HEK293T (cell line): Measurements from ENCODE around the gene BMPR1B.

Experiments
- CTCF ChIA-PET: fragments of 350-600 bp; formaldehyde crosslinking; extraction: SDS; loops from one replicate; lab custom pipeline; 2021; ENCODE audit warnings: antibody characterized with exemption, inconsistent platforms; lab: Yijun Ruan, JAX
- POLR2A ChIA-PET: fragments of 350-600 bp; formaldehyde crosslinking; extraction: SDS; loops from one replicate; lab custom pipeline; 2020; ENCODE audit warnings: antibody characterized with exemption, inconsistent platforms; lab: Yijun Ruan, JAX
- DNase-seq: peaks from one replicate; pipeline ENCODE4 v3.0.0; 2012; ENCODE audit warnings: mixed read lengths; ENCODE audit errors: extremely low spot score
- ARNT ChIP-seq: fragments of 450-650 bp; IDR thresholded peaks from 2 replicates; pipeline ENCODE4 v1.6.1; 2017; ENCODE audit warnings: mild to moderate bottlenecking
- BHLHE40 ChIP-seq: fragments of 450-650 bp; IDR thresholded peaks from 2 replicates; pipeline ENCODE4 v1.6.1; 2016; ENCODE audit warnings: mild to moderate bottlenecking, moderate library complexity, borderline replicate concordance
- CTBP1 ChIP-seq: fragments of 450-650 bp; IDR thresholded peaks from 2 replicates; pipeline ENCODE4 v1.6.1; 2016; ENCODE audit warnings: borderline replicate concordance
- ELF4 ChIP-seq: fragments of 450-650 bp; IDR thresholded peaks from 2 replicates; pipeline ENCODE4 v1.6.1; 2017; ENCODE audit warnings: antibody characterized with exemption
- FOXA1 ChIP-seq: fragments of 450-650 bp; IDR thresholded peaks from 2 replicates; pipeline ENCODE4 v1.6.1; 2016; ENCODE audit warnings: mild to moderate bottlenecking
- FOXK2 ChIP-seq: fragments of 450-650 bp; IDR thresholded peaks from 2 replicates; pipeline ENCODE4 v1.6.1; 2016; ENCODE audit warnings: mild to moderate bottlenecking
- FOXM1 ChIP-seq: fragments of 450-650 bp; IDR thresholded peaks from 2 replicates; pipeline ENCODE4 v1.6.1; 2017; ENCODE audit warnings: mild to moderate bottlenecking, borderline replicate concordance
- HDGF ChIP-seq: fragments of 450-650 bp; IDR thresholded peaks from 2 replicates; pipeline ENCODE4 v1.6.1; 2017; ENCODE audit warnings: antibody characterized with exemption, borderline replicate concordance
- L3MBTL2 ChIP-seq: fragments of 450-650 bp; conservative IDR thresholded peaks from 2 replicates; pipeline ENCODE4 v1.6.1; 2016; ENCODE audit warnings: mild to moderate bottlenecking
- LEF1 ChIP-seq: fragments of 450-650 bp; IDR thresholded peaks from 2 replicates; pipeline ENCODE4 v1.6.1; 2017; ENCODE audit warnings: mild to moderate bottlenecking, borderline replicate concordance
- NFRKB ChIP-seq: fragments of 450-650 bp; IDR thresholded peaks from 2 replicates; pipeline ENCODE4 v1.6.1; 2016; ENCODE audit warnings: mild to moderate bottlenecking, moderate library complexity
- SP1 ChIP-seq: fragments of 450-650 bp; IDR thresholded peaks from 2 replicates; pipeline ENCODE4 v1.6.1; 2017
- SUZ12 ChIP-seq: fragments of 450-650 bp; IDR thresholded peaks from 2 replicates; pipeline ENCODE4 v1.6.1; 2016; ENCODE audit warnings: mild to moderate bottlenecking
- TARDBP ChIP-seq: fragments of 450-650 bp; IDR thresholded peaks from 2 replicates; pipeline ENCODE4 v1.6.1; 2016
- ZNF384 ChIP-seq: fragments of 450-650 bp; IDR thresholded peaks from 2 replicates; pipeline ENCODE4 v1.6.1; 2016
- TF ChIP-seq, protein P1 (sequence below): fragments of 450-650 bp; IDR thresholded peaks from 2 replicates; pipeline ENCODE4 v1.6.1; 2016

Gene BMPR1B

GRCh38 chr4:95157596-95157995, 399.8 kb downstream of the BMPR1B start:
- no peak for DNase-seq
- CTCF ChIA-PET = no interaction called here
- POLR2A ChIA-PET = no interaction called here
- TF ChIP-seq L3MBTL2 = no peak
- TF ChIP-seq, protein P1, sequence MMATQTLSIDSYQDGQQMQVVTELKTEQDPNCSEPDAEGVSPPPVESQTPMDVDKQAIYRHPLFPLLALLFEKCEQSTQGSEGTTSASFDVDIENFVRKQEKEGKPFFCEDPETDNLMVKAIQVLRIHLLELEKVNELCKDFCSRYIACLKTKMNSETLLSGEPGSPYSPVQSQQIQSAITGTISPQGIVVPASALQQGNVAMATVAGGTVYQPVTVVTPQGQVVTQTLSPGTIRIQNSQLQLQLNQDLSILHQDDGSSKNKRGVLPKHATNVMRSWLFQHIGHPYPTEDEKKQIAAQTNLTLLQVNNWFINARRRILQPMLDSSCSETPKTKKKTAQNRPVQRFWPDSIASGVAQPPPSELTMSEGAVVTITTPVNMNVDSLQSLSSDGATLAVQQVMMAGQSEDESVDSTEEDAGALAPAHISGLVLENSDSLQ = no peak
- TF ChIP-seq TARDBP = no peak
- TF ChIP-seq HDGF = no peak
- no peak for TF ChIP-seq FOXA1
- TF ChIP-seq CTBP1 = no peak
- no peak for TF ChIP-seq SUZ12
- no peak for TF ChIP-seq FOXM1
- no peak for TF ChIP-seq ARNT
- TF ChIP-seq NFRKB = no peak
- no peak for TF ChIP-seq LEF1

DNA sequence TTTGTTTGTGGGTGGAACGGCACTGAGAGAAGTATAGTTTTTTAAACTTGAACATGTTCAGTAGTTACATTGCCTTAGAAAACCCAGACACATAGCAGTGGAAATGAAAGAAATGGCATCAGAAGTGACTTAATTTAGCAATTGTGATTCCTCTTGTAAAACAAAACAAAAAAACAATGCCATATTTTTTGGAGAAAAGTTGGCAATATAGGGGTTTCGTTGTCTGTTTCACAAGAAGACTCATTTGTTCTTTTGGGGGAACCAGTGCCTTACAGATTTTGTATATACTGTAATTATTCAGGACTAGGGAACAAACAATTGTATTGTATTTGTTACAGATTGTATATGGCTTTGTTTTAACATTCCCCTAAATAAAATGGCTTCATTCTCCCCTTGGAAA, 400.3 kb downstream of the BMPR1B start:
- ChIA-PET CTCF (no interaction called here), POLR2A (no interaction called here)
- no peak for DNase-seq
- TF ChIP-seq SUZ12 (no peak), BHLHE40 (no peak), ARNT (no peak), FOXM1 (no peak), TARDBP (no peak), FOXA1 (no peak), FOXK2 (no peak), LEF1 (no peak), HDGF (no peak), L3MBTL2 (no peak), ZNF384 (no peak), ELF4 (no peak), NFRKB (no peak), CTBP1 (no peak), SP1 (no peak)
- TF ChIP-seq, protein P1 = no peak

- DNase-seq = no peak
- POLR2A ChIA-PET = no interaction called here
- CTCF ChIA-PET = no interaction called here
- no peak for TF ChIP-seq LEF1
- no peak for TF ChIP-seq TARDBP
- TF ChIP-seq ZNF384 = no peak
- no peak for TF ChIP-seq ELF4
- no peak for TF ChIP-seq HDGF
- no peak for TF ChIP-seq NFRKB
- no peak for TF ChIP-seq FOXM1
- no peak for TF ChIP-seq SUZ12
- no peak for TF ChIP-seq L3MBTL2
- no peak for TF ChIP-seq BHLHE40
- no peak for TF ChIP-seq SP1
- TF ChIP-seq FOXK2 = no peak
- TF ChIP-seq, protein P1 = no peak
Observed at GRCh38 chr4:95158626-95159025, 400.9 kb downstream of the BMPR1B start.

DNA sequence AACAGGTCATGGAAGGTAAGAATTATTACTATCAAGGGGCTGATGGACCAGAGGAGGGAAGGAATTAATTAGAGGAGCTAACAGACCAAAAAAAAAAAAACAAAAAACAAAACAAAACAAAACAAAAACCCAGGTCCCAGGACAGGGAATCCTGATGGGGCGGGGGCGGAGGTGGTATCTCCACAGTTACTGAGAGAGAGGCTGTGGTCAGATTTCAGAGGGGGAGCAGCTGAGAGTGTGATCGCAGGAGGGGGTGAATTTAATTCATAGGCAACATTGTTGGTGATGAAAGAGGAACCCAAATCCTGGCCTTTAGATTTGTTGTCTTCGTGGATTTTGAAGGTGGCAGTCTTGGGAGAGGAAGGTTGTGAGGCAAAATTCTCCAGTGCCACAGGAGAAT, 401.6 kb downstream of the BMPR1B start:
- TF ChIP-seq, protein P1 = no peak
- TF ChIP-seq ZNF384 = no peak
- TF ChIP-seq SUZ12 = no peak
- TF ChIP-seq TARDBP = no peak
- no peak for TF ChIP-seq BHLHE40
- TF ChIP-seq HDGF = no peak
- no peak for TF ChIP-seq ELF4
- TF ChIP-seq SP1 = no peak
- TF ChIP-seq L3MBTL2 = no peak
- no peak for TF ChIP-seq ARNT
- TF ChIP-seq FOXK2 = no peak
- TF ChIP-seq LEF1 = no peak
- no peak for TF ChIP-seq FOXM1
- TF ChIP-seq NFRKB = no peak
- no peak for TF ChIP-seq CTBP1
- TF ChIP-seq FOXA1 = no peak
- POLR2A ChIA-PET = no interaction called here
- CTCF ChIA-PET = no interaction called here

GRCh38 chr4:95161781-95162469, 404.2 kb downstream of the BMPR1B start:
- TF ChIP-seq TARDBP = no peak
- no peak for TF ChIP-seq FOXM1
- TF ChIP-seq ZNF384 = no peak
- TF ChIP-seq, protein P1 = no peak
- TF ChIP-seq LEF1 = no peak
- no peak for TF ChIP-seq BHLHE40
- no peak for TF ChIP-seq SP1
- TF ChIP-seq ELF4 = no peak
- no peak for TF ChIP-seq SUZ12
- TF ChIP-seq FOXK2 = no peak
- TF ChIP-seq CTBP1 = no peak
- no peak for TF ChIP-seq ARNT
- TF ChIP-seq L3MBTL2 = no peak
- TF ChIP-seq NFRKB = no peak
- no peak for TF ChIP-seq FOXA1
- POLR2A ChIA-PET = no interaction called here
- CTCF ChIA-PET = no interaction called here
- DNase-seq = no peak

More for the DNA sequence above, 401.6 kb downstream of the BMPR1B start:
- no peak for DNase-seq
